GM19238 (cell line): ENCODE results near the gene CD3E.
"Not testable (repeated sequence)": the region's sequence is repeated elsewhere in the genome, so short reads cannot be mapped to it uniquely, and the experiment has no call there.

ENCODE experiments used
- DNase-seq: peaks from one replicate; pipeline ENCODE4 v3.0.0; 2011; ENCODE audit warnings: low spot score; ENCODE audit not compliant: insufficient read length

Gene CD3E

DNA sequence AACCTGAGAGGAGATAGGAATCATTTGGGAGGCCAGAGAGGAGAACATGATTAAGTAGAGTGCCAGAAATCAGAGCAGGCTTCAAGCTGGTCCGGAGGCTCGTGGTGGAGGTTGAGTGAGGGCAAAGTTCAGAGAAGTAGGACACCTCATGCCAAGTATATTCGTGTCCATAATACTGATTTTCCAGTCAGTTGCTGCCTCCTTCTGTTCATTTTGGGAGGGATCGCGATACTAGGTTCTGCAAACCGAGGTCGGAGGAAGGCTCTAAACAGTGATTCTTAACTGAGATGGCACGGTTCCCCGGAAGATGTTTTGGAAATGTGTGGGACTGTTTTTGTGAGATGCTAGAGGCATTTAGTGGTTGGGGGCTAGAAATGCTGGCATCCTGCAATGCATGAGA, 13.6 kb upstream of the CD3E start:
- DNase-seq = no peak

- no peak for DNase-seq
These were observed 12.9 kb upstream of the CD3E start for GRCh38 chr11:118291477-118292135.

DNA sequence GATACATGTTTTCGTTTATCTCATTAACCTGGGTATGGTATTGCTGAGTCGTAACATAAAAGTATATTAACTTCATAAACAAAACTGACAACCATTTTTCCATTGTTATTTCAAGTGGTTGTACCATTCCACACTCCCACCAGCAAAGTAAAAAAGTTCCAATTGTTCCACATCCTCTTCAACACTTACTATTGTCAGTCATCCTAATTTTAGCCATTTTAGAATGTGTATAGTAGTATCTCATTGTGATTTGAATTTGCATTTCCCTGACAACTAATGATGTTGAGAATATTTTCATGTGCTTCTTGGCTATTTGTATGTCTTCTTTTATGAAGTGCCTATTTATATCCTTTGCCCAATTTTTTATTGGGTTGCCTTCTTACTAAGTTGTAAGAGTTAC, 10.5 kb upstream of the CD3E start:
- DNase-seq = no peak

DNA sequence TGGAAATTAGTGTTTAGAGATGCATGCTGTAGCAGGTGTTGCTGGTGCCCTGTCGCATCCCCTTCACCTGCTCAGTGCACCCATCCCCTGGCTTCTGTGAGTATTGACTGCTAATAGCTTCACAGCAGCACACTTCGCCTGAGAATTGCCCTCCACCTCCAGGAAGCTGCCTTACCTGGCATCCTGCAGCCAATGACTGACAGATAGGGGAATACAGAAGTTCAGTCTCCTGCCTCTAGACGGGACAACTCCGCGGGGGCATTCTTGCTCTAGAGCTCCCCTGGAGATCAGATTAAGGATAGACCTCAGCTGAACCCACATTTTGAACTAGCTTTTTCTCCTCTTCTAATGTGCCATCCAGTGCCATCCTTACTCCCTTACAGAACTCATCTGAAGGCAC, 9.3 kb upstream of the CD3E start:
- DNase-seq = no peak

GRCh38 chr11:118295815-118296454, 8.6 kb upstream of the CD3E start:
- DNase-seq = no peak

GRCh38 chr11:118301600-118302195, 2.8 kb upstream of the CD3E start:
- no peak for DNase-seq

GRCh38 chr11:118304227-118304567, 333 bp upstream of the CD3E start:
- no peak for DNase-seq

DNA sequence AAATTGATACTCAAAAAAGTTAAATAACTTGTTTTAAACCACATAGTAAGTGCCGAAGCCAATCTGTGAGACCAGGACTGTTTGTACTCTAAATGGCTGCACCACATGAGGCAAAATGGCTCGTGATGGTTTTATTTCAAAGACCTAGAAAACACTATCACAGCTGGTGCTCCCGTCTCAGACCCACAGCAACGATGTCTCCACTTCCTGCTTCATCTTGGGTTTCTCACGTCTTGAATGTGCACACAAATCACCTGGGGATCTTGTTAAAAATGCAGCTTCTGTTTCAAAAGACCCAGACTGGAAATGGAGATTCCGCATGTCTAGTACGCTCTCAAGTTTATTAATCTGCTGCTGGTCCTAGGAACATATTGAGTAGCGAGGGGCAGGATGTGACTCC, 1.2 kb downstream of the CD3E start:
- no peak for DNase-seq

DNA sequence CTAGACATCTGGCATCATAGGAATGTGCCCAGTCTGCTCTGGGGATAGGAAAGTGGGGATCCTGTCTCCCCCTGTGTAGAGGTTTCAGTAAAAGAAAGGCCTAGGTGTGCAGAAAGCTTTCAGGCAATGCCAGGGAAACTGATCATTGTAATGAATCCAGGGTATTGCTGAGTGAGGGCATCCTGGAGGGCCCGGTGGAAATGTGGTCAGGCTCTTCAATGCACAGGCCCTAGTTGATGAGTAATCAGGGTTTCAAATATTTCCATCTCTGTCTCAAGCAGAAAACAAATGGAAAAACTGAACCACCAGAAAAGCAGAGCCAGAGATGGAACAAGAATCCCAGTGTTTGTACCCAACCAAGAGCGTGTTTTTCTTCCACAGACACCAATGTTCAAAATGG, 2.0 kb downstream of the CD3E start:
- no peak for DNase-seq

DNA sequence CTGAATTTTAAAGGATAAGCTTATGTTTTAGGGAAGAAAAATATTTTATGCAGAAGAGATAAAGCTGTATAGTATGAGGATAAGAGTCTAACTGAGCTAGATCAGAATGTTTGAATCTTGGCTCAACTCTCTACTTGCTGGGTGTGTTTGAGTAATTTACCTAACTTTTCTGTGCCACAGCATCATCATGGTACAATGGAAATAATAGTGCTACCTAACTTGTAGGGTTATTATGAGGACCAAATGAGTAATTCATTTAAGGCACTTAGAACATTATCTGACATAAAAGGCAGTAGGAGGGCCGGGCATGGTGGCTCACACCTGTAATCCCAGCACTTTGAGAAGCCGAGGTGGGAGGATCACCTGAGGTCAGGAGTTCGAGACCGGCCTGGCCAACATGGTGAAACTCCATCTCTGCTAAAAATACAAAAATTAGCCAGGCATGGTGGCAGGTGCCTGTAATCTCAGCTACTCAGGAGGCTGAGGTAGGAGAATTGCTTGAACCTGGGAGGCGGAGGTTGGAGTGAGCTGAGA, 4.5 kb downstream of the CD3E start:
- DNase-seq = not testable (repeated sequence)

DNA sequence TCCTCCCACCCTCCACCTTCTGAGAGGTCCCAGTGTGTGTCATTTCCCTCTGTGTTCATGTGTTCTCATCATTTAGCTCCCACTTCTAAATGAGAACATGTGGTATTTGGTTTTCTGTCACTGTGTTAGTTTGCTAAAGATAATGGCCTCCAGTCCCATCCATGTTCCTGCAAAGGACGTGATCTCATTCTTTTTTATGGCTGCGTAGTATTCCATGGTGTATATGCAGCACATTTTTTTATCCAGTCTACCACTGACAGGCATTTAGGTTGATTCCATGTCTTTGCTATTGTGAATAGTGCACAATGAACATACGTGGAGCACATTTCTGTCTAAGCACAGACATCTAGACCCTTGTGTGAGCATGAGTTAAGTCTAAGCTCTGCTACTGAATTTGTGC, 5.7 kb downstream of the CD3E start:
- no peak for DNase-seq

- no peak for DNase-seq
These were observed 6.4 kb downstream of the CD3E start for GRCh38 chr11:118310781-118311485.

DNA sequence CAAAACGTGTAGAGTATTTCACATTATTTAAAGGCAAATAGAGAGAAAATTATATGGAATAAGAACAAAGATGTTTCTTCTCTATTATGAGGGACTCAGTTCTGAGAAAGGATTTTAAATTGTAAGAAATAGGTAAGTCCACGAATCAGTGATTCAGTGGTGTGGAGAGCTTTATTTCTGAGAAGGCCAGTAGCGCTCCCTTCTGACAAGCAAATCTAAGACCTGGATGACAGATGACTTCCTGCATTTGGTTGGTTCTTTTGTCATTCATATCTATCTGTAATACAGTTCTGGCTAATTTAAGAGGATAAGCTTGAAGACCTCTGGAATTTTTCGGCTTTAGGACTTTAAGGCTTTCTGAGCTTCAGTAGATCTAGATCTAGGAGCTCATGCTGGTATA, 7.0 kb downstream of the CD3E start:
- no peak for DNase-seq

GRCh38 chr11:118312328-118312727, 7.8 kb downstream of the CD3E start:
- DNase-seq = no peak

- no peak for DNase-seq
These were observed 8.7 kb downstream of the CD3E start for GRCh38 chr11:118313242-118313641.

DNA sequence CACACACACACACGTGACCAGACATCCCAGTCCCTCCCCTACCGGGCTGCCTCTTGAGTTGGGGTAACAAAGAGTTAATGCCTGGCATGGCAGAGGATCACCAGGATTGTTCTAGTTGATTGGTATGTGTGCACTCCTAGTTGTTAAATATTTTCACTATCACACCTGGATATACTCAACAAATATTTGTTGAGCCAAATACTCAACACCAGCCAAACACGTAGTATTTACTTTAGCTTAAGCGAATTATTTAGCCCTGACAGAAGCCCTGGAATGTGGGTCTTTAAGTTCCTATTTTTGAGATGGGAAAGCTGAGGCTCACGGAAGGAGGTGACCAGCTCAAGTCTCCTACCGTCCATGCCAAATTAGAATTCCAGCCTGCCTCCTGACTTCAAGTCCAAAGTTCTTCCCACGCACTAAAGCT, 10.5 kb downstream of the CD3E start:
- DNase-seq = no peak

DNA sequence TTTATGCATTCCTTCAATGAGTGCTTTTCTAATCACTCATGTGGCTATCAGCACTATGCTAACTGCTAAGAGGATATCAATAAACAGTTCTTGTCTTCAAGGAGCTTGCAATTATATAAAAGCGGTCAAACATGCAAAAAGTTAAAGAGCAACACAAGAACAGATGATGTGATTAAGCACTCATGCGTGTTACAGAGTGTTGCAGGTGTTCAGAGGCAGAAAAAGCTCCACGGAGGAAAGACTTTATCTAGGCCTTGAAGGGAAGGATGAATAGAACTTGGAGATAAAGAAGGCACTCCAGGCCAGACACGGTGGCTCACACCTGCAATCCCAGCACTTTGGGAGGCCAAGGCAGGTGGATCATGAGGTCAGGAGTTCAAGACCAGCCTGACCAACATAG, 13.6 kb downstream of the CD3E start:
- no peak for DNase-seq

GRCh38 chr11:118318581-118319336, 14.2 kb downstream of the CD3E start:
- no peak for DNase-seq

DNA sequence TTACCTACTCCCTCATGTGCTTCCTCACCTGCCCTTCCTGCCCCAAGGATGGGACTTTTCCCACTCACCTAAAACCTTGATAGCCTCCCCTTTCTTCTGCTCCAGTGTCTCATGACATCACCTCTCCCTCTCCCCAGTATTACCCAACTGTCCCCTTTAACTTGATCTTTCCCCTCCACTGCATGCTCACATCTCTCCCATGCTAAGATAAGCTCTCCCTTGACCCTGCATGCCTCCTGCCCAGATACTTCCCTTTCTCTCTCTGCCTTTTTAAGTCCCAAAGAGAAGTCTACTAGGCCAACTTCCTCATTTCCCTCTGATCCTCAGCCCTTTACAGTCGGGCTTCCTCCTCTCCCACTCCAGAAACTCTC, 14.8 kb downstream of the CD3E start:
- DNase-seq = no peak

DNA sequence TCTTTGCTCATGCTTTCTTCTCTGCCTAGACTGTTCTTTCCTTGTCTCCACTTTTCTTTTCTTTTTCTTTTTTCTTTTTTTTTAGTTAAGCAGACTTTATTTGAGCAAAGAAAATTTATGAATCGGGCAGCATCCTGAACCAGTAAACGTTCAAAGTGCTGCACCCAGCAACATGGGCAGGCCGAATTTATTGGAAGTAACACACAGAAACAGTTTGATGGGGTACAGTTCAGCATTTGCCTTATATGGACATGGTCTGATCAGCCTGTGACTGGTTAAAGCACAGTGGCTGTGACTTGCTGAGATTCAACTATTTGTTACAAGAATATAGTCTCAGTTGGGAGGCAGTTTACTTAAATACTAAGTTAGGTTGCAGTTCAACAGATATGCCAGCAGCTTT, 16.0 kb downstream of the CD3E start:
- no peak for DNase-seq

DNA sequence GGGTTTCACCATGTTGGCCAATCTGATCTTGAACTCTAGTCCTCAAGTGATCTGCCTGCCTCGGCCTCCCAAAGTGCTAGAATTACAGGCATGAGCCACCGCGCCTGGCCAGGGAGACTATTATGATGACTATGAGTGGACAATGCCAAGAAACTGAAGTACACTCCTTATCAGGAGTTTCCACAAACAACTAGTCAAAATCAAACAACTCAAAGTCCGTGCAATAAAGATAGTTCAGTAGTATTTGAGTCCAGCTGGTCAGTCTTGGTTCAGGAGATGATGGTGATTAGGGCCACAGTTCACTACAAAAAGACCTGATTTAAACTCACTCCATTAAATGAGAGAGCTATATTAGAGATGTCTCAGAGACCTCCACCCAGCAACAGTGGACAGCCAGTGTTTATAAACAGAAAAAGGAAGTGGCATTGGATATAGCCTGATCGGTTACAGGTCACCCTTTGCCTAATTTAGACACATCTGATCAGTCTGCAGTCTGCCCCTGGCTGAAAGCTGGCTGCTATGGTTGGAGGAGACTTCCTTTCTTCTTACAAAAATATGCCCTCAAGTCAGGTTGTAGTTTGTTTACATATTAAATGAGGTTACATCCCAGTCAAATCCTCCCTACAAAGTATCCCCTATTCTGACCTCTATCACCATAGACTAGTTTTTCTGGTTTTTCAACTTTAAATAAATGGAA, 17.0 kb downstream of the CD3E start:
- DNase-seq = no peak
